HS-27A (cell line): Measurements from ENCODE around the gene DOLPP1.

ENCODE experiments used
- DNase-seq: peaks from one replicate; pipeline ENCODE4 v3.0.0-alpha.2; 2012; ENCODE audit warnings: low read depth, missing footprints

DOLPP1 gene

GRCh38 chr9:129139233-129139992 lies 58.5 kb downstream of the DOLPP1 start:
- peak; percentile 83 for DNase-seq

GRCh38 chr9:129139993-129140396 lies 59.1 kb downstream of the DOLPP1 start:
- DNase-seq = peak; percentile 100
